Peyer's patch (tissue), 4 donors: ENCODE data around the gene ASNS. TPM values are rescaled to one million over a fixed set of nuclear protein-coding genes. Genes with fewer than 3 reads are reported as not detected.
A peak's percentile ranks its signal among the peaks of the same experiment; 100 is the strongest.

Experiments used
- DNase-seq, 3 donors: peaks; one replicate each; pipeline ENCODE4 v3.0.0-alpha.2; 2017 to 2019
- H3K27ac ChIP-seq, 4 donors: fragments of 200-600 bp; sonication (generic); one replicate each; pipeline ENCODE4 v1.5.1; 2016 to 2019
- H3K27me3 ChIP-seq, 2 donors: fragments of 200-600 bp; sonication (generic); one replicate each; pipeline ENCODE4 v1.5.1; 2019
- H3K36me3 ChIP-seq, 3 donors: fragments of 200-600 bp; sonication (generic); one replicate each; pipeline ENCODE4 v1.5.1; 2016 to 2019
- H3K4me1 ChIP-seq, 4 donors: fragments of 200-600 bp; sonication (generic); one replicate each; pipeline ENCODE4 v1.5.1; 2016 to 2019
- H3K4me3 ChIP-seq, 4 donors: fragments of 200-600 bp; sonication (generic); 1 replicate in 3 of 4; 2 replicates in 1 of 4; pipeline ENCODE4 v1.5.1; 2016 to 2019; ENCODE audit warnings: mild to moderate bottlenecking in 1 of 4
- H3K9me3 ChIP-seq, 4 donors: fragments of 200-600 bp; sonication (generic); one replicate each; pipeline ENCODE4 v1.5.1; 2016 to 2019; ENCODE audit warnings: mild to moderate bottlenecking in 1 of 4
- POLR2A ChIP-seq, 2 donors: fragments of 450-650 bp; IDR thresholded peaks; one replicate each; pipeline ENCODE4 v1.5.1; 2017; ENCODE audit warnings: antibody characterized with exemption in 2 of 2, mild to moderate bottlenecking in 2 of 2, moderate library complexity in 2 of 2
- total RNA-seq, 4 donors: library from RNA; depleted of rRNA; stranded (reverse); fragments of >200 nt; gene quantifications; one replicate each; pipeline ENCODE4 v1.1.0, GENCODE V29; 2016
- TF ChIP-seq, protein P1 (sequence below), 6 experiments: fragments of 450-650 bp in 4 of 6; fragments of 200-600 bp in 2 of 6; sonication (generic) in 1 of 6; IDR thresholded peaks; one replicate each; pipeline ENCODE4 v1.5.1; 2017 to 2019; ENCODE audit warnings: antibody characterized with exemption in 6 of 6, mild to moderate bottlenecking in 3 of 6, moderate library complexity in 1 of 6

Gene ASNS
- total RNA-seq, 4 donors from 2014 or later, result 3.5 to 16.5 (median 8.4) TPM

DNA sequence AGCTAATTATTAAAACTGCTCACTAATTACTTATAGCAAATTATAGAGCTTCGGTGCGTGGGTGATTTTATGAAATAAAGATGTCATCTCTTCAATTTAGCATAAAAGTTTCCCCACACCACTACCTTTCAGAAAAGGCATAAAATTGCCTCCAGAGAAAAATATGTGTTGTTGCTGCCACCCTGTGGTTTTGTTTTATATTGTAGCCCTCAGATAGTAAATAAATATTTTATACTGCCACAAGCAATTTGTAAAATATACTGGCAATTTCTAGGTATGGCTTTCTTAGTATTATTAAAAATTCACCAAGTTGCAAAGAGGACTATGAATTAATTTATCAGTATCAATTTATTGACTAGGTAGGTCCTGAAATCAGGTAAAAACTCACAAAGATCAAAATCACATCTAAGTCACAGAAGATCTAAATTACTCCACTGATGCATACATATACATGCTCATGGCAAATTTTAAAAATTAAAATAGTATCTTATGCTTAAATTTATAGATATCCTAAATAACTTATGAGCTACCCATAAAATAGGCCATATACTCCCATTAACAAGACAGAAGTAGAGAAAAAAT lies 26.5 kb downstream of the ASNS start:
- no peak overlapping the region for H3K27ac ChIP-seq
- H3K4me3 ChIP-seq, result no peak overlapping the region
- H3K4me1 ChIP-seq, result no peaks in the 10 kb centered on the region
- no peak for DNase-seq
- TF ChIP-seq, protein P1, sequence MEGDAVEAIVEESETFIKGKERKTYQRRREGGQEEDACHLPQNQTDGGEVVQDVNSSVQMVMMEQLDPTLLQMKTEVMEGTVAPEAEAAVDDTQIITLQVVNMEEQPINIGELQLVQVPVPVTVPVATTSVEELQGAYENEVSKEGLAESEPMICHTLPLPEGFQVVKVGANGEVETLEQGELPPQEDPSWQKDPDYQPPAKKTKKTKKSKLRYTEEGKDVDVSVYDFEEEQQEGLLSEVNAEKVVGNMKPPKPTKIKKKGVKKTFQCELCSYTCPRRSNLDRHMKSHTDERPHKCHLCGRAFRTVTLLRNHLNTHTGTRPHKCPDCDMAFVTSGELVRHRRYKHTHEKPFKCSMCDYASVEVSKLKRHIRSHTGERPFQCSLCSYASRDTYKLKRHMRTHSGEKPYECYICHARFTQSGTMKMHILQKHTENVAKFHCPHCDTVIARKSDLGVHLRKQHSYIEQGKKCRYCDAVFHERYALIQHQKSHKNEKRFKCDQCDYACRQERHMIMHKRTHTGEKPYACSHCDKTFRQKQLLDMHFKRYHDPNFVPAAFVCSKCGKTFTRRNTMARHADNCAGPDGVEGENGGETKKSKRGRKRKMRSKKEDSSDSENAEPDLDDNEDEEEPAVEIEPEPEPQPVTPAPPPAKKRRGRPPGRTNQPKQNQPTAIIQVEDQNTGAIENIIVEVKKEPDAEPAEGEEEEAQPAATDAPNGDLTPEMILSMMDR (IDR thresholded peaks at IDR 0.05), result peak in 5 of 6 experiments; percentile 11 to 54 (median 40)
- no peak for TF ChIP-seq POLR2A (IDR thresholded peaks at IDR 0.05)
- no peaks in the 10 kb centered on the region for H3K36me3 ChIP-seq
- no peaks in the 10 kb centered on the region for H3K27me3 ChIP-seq
- no peaks in the 10 kb centered on the region for H3K9me3 ChIP-seq

DNA sequence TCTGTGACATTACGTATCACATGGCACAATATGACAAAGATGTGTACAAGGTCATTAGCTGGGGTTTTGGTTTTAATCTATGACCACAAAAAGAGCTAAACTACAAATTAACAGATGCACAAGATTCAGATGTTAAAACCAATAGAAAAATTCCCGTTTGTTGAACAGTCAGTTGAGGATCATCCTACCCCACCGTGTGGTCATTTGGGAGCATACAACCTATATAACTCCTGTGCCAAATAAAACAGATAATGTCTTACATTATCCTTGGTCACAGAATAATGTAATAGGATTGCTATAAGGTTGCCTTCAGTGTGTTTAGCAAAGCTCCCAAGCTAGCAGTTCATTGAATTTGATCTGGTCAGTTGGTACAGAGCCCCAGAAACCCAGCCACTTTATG lies 28.2 kb downstream of the ASNS start:
- no peak overlapping the region for H3K4me3 ChIP-seq
- no peak for DNase-seq

DNA sequence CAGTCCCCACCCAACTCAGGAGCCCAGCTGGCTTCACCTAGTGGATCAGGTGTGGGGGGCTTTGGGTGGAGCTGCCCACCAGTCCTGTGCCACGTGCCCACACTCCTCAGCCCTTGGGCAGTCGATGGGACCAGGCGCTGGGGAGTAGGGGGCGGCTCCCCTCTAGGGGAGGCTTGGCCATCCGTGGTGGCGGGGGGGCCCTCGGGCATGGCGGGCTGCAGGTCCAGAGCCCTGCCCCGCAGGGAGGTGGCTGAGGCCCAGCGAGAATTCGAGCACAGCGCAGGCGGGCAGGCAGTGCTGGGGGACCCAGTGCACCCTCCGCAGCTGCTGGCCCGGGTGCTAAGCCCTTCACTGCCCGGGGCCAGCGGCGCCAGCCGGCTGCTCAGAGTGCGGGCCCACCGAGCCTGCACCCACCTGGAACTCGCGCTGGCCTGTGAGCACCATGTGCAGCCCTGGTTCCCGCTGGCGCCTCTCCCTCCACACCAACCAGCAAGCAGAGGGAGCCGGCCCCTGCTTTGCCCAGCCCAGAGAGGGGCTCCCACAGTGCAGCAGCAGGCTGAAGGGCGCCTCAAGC lies 29.3 kb downstream of the ASNS start:
- DNase-seq, result no peak
- Histone ChIP-seq H3K36me3 (no peaks in the 10 kb centered on the region), H3K27ac (no peak overlapping the region), H3K9me3 (no peaks in the 10 kb centered on the region), H3K27me3 (no peaks in the 10 kb centered on the region), H3K4me3 (no peak overlapping the region), H3K4me1 (no peaks in the 10 kb centered on the region)
- TF ChIP-seq, protein P1 (IDR thresholded peaks at IDR 0.05), result no peak

More for the DNA sequence above, 28.2 kb downstream of the ASNS start:
- no peaks in the 10 kb centered on the region for H3K27me3 ChIP-seq
- no peaks in the 10 kb centered on the region for H3K9me3 ChIP-seq
- H3K27ac ChIP-seq, result no peak overlapping the region
- H3K36me3 ChIP-seq, result no peaks in the 10 kb centered on the region
- TF ChIP-seq, protein P1 (IDR thresholded peaks at IDR 0.05), result no peak
- TF ChIP-seq POLR2A (IDR thresholded peaks at IDR 0.05), result no peak
- no peaks in the 10 kb centered on the region for H3K4me1 ChIP-seq

DNA sequence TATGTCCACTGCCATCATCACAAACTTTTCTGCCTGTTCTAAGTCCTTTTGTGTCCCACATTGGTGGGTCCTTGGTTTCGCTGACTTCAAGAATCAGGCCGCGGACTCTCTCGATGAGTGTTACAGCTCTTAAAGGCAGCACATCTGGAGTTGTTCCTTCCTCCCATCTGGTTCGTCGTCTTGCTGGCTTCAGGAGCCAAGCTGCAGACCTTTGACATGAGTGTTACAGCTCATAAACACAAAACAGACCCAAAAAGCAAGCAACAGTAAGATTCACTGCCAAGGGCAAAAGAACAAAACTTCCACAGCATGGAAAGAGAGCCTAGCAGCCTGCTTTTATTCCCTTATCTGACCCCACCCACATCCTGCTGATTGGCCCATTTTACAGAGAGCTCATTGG lies 30.2 kb downstream of the ASNS start:
- Histone ChIP-seq H3K27me3 (no peaks in the 10 kb centered on the region), H3K4me3 (no peak overlapping the region), H3K36me3 (no peaks in the 10 kb centered on the region), H3K9me3 (no peaks in the 10 kb centered on the region), H3K27ac (no peak overlapping the region), H3K4me1 (no peaks in the 10 kb centered on the region)
- no peak for DNase-seq
- TF ChIP-seq, protein P1 (IDR thresholded peaks at IDR 0.05), result no peak
- no peak for TF ChIP-seq POLR2A (IDR thresholded peaks at IDR 0.05)

DNA sequence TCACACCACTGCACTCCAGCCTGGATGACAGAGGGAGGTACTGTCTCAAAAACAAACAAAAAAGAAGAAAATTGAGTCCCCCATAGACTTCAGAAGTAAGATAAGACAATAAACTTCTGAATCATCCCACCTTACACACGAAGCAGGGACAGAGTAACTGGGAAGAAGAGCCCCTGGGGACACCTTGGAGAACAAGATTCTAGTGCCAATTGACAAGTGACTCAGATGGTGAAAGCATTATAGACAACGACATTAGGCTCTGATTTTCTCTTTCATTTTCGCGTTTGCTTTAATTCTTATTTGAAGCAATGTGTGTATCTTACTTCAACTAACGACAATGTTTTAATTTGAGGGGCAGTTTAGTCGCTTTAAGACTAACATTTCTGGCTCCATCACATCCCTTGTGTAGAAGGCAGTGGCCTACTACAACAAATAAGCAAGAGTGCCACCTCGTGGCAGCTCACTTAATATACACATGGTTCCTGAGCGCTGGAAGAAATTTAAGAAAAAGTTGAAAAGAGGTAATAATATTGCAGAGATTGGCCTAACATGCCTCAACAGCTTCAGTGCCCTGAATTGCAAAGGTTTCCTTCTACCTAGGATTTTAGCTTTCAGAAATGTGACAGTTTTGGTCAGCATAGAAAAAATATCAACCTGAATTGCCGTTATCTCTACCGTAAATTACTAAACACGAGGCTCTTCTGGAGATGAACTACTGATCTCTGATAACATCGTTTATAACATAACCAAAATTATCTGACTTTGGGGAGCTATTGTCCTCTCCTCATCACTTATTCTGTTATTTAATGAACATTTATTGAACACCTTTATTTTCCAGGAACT lies 36.7 kb downstream of the ASNS start:
- peak; percentile 59 to 86 (median 64) for DNase-seq
- no peak overlapping the region for H3K27ac ChIP-seq
- H3K4me1 ChIP-seq, result no peaks in the 10 kb centered on the region
- H3K36me3 ChIP-seq, result no peaks in the 10 kb centered on the region
- no peak overlapping the region for H3K4me3 ChIP-seq
- H3K27me3 ChIP-seq, result no peaks in the 10 kb centered on the region
- TF ChIP-seq, protein P1 (IDR thresholded peaks at IDR 0.05), result peak in 4 of 6 experiments; percentile 61 to 64 (median 62)
- TF ChIP-seq POLR2A (IDR thresholded peaks at IDR 0.05), result no peak
- no peaks in the 10 kb centered on the region for H3K9me3 ChIP-seq
